GM19193 (cell line): ENCODE data around the gene HBA2.

ENCODE experiments used
- POLR2A ChIP-seq: IDR thresholded peaks from 4 replicates; pipeline ENCODE4 v1.6.1; 2011; ENCODE audit not compliant: insufficient read depth, insufficient read length; ENCODE audit errors: extremely low read depth

The HBA2 gene

GRCh38 chr16:185691-186090, 13.0 kb downstream of the HBA2 start:
- no peak for TF ChIP-seq POLR2A

- no peak for TF ChIP-seq POLR2A
Measured at GRCh38 chr16:187330-187729, 14.7 kb downstream of the HBA2 start.

GRCh38 chr16:188674-189073, 16.0 kb downstream of the HBA2 start:
- no peak for TF ChIP-seq POLR2A

- TF ChIP-seq POLR2A: no peak
Measured at GRCh38 chr16:189604-190186, 17.0 kb downstream of the HBA2 start.

GRCh38 chr16:191831-192230, 19.2 kb downstream of the HBA2 start:
- no peak for TF ChIP-seq POLR2A

- no peak for TF ChIP-seq POLR2A
Measured at GRCh38 chr16:192686-193085, 20.0 kb downstream of the HBA2 start.

- TF ChIP-seq POLR2A: no peak
Measured at GRCh38 chr16:193441-193840, 20.8 kb downstream of the HBA2 start.

- no peak for TF ChIP-seq POLR2A
Measured at GRCh38 chr16:194516-194915, 21.8 kb downstream of the HBA2 start.

GRCh38 chr16:200388-200787, 27.7 kb downstream of the HBA2 start:
- TF ChIP-seq POLR2A: no peak

- no peak for TF ChIP-seq POLR2A
Measured at GRCh38 chr16:203246-203645, 30.6 kb downstream of the HBA2 start.

GRCh38 chr16:212999-213398, 40.3 kb downstream of the HBA2 start:
- no peak for TF ChIP-seq POLR2A

GRCh38 chr16:220021-220420, 47.3 kb downstream of the HBA2 start:
- TF ChIP-seq POLR2A: no peak
